ENCODE data around the gene EPS8L2.
"Not testable (repeated sequence)": the region's sequence is repeated elsewhere in the genome, so short reads cannot be mapped to it uniquely, and the experiment has no call there.

EPS8L2 gene

DNA sequence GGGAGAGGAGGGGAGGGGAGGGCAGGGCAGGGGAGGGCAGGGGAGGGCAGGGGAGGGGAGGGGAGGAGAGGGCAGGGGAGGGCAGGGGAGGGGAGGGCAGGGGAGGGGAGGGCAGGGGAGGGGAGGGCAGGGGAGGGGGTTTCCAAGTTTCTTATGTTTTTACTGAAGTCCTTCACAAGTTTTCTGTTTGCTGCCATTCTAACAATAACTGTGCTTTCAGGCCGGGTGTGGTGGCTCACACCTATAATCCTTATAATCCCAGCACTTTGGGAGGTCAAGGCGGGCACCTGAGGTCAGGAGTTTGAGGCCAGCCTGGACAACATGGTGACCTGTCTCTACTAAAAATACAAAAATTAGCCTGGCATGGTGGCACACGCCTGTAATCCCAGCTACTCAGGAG, 15.8 kb upstream of the EPS8L2 start:
- not testable (repeated sequence) for DNase-seq (ENCODE audit: low read depth)

DNA sequence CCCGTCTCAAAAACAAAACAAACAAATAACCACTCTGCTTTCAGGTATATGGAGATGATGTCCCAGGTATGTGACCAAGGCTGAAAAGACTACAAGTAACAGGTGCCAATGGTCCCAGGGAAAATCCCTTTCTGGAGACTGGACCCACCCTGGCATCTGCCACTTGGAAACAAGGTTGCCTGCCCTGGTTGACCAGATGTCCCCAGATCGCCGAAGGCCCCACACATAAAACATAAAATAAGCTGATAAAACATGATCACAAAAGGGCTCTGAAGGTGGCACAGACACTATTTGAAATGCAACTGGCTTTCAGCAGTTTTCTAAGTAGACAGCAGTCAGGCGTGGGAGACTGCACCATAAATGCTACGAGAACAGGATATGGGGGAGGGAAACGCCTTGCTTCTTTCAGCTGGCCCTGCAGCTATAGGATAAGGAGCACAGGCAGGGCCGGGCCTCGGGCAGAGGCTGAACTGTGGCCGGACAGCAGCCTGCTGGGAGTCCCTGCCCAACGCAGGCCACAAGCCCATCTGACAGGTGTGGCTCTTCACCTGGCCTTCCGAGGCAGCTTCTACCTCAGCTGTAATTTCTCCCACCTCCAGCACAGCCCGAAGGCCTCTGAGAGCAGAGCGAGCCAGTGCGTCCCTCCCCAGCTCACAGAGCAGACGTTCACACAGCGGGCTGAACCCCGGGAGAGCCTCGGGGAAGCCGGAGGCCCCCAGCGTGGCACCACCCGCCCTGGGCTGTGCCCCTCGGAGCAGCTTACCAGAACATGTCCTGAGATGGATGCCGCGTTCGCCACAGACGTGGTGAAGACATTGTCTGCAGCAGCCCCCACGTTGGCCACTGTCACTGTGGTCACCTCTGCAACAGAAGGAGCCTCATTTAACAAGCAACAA, 15.0 kb upstream of the EPS8L2 start:
- DNase-seq (ENCODE audit: low read depth) = no peak

DNA sequence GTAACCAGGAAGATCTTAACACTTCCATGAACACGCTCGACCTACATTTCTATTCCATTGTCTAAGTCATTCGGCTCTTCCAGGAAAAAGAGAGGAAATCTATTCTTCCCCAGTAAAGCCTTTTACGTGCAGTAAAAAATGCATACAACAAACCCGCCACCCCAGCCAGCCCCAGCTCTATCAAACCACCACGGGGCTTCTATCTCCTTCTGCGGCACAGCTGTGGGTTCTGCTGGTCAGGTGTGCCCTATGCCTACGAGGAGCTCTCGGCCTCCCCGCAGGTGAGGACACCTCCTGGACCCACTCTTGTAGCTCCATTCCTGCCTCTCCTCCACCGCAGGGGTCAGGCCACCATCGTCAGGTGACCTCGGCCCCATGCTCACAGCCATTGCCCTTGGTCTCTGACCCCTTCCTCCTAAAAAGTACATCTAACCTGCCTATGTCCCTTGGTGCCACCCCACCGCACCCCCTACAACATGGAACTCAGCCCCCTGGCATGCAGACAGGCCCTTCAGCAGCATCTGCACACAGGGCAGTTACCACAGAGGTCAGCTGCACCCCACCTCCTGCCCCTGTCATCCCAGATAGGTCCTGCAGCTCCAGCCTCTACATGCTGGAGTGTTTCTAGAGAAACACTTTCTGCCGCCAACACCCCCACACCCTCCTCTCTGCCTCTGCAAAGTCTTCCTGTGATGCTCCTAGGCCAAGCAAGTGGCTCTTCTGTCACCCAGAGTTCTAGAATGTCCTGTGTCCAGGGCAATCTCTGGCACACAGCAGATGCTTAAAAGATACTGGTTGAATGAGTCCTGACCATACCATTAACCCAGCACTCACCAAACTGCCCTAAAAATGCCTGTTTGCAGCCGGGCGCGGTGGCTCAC, 14.1 kb upstream of the EPS8L2 start:
- no peak for DNase-seq (ENCODE audit: low read depth)

DNA sequence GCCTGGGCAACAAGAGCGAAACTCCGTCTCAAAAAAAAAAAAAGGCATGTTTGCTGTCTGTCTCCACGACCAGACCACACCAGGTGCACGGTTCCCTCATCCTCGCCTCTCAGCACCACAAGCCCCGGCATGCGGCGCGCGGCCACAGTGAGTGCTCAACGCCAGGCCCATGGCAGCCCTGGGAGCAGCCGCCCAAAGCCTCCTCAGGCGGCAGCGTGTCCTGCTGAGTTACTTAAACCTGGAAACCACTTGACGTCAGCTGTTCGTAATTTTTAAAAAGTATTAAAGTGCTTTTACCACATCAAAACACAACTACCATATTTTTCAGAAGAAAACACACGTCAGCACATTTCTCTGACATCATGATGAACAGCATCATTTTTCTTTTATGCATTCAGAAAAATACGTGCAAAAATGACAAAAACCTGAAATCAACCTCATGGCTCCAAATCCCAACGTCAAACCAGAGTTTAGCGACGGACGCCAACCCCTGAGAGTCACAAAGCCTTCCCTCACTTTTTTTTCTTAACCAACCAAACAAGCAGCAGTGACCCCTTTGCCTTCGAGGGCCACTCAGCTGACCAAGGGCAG, 13.1 kb upstream of the EPS8L2 start:
- no peak for DNase-seq (ENCODE audit: low read depth)

DNA sequence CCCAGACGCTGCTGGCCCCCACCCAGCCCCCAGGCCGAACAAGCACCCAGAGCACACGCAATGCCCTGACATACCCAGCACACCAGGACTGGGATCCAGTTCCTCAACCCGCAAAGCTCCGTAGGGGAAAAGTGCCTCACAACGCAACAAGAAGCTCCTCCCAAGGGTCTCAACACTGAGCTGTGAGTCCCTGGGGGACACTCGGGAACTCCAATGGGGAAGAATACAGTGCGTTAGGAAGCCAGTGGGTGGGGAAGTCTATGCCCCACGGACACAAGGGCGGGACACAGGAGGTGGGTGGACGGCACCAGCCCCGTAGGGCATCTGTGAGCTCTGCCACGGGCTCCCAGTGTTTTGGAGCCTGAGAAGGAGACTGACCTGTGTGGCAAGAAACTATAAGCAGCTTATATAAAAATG, 12.6 kb upstream of the EPS8L2 start:
- no peak for DNase-seq (ENCODE audit: low read depth)

DNA sequence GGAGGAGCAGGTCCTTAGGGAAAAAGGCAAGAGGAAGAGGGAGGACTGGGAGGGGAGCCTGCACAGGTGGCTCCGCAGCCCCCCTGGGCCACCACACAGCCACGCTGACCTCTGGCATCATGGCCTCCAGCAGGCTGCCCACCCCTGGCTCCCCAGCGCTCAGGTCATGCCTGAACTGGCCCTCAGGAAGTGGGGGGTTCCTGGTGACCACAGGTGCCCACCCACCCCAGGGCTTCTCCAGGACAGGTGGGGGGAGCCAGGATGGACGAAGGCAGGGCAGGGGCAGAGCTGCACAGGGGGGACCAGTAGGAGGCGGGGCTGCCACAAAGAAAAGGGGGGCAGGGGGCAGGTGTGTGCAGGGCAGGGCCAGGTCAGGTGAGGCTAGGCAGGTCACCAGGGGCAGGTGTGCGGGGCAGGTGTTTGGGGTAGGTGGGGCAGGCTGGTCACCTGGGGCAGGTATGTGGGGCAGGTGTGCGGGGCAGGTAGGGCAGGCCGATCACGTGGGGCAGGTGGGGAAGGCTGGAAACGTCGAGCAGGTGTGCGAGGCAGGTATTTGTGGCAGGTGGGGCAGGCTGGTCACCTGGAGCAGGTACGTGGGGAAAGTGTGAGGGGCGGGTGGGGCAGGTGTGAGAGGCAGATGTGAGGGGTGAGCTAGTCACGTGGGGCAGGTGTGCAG, 12.0 kb upstream of the EPS8L2 start:
- no peak for DNase-seq (ENCODE audit: low read depth)

DNA sequence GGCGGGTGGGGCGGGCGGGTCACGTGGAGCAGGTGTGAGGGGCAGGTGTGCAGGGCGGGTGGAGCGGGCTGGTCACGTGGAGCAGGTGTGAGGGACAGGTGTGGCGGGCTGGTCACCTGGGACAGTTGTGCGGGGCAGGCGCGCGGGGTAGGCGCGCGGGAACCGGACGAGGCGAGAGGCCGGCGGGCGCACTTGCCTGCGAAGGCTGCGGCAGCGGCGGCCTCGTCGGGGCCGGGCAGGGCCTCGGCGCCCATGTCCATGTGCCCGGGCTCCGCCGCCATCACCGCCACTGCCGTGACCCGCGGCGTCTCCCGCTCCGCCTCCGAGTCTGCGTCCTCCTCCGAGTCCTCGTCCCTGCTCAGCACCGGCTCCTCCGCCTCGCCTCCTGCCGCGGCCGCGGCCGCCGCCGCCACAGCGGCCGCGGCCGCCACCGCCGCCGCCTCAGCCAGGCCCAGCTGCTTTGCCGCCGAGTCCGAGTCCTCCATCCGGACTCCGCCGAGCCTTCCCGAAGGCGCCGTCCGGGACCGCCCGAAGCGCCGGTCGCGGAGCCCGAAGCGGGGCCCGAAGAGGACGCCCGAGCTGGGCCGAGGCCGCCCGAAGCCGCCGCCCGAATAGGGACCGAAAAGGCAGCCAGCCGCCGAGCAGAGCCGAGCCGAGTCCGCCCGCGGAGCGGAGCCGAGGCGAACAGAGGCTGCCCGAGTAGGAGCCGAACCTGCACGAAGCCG, 11.3 kb upstream of the EPS8L2 start, which contains the start of gene DEAF1:
DEAF1 (minus strand) TSS at position 660 of the 725 bp plus-strand sequence; CDS start at position 485, 175 bp downstream.
- peak; percentile 90 for DNase-seq (ENCODE audit: low read depth)

DNA sequence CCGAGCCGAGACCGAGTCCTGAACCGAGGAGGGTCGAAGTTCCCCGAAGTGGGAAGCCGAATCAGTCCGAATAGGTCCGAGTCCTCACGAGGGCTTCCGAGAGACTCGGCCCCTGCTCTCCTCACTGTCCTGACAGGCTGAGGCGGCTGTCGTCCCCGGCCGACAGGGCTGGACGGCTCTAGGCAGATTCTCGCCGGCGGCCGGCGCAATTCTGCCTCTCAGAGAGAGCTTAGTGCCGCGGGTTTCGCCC, 10.8 kb upstream of the EPS8L2 start:
- DNase-seq (ENCODE audit: low read depth) = no peak

DNA sequence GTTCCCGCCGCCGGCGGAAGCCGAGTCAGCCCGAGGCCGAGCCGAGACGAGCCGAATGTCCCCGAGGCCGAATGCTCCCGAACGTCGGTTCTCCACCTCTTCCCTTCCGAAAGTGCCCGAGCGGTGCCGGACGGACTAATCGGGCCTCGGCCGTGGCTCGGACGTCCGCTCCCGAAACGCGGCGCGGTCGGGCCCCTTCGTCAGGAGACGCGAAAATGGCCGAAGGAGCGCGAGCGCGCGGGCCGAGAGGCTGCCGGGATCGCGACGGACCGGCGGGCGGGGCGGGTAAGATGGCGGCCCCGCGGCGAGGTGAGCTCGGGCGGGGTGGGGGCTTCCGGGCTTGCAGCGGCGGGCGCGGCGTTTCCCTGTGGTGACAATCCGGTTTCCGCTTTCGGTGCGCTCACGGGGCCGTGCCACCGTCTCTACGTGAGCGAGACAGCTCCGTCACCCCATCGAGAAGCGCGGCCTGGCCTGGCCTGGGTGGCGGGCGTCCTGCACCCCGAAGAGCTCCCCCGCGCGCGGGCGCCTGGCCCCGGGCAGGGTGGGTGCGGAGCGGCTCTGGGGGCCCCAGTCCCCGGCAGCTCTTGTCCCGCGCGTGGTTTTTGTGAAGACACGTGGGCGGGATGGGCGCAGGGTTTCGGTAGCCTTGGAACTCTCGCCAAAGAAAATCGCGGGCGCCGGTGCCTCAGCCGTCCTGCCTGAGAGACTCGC, 10.3 kb upstream of the EPS8L2 start, which contains the start of gene TMEM80:
TMEM80 (plus strand) TSS at position 279 of the 711 bp plus-strand sequence; CDS start at position 291, 12 bp downstream.
- DNase-seq (ENCODE audit: low read depth) = peak; percentile 96

DNA sequence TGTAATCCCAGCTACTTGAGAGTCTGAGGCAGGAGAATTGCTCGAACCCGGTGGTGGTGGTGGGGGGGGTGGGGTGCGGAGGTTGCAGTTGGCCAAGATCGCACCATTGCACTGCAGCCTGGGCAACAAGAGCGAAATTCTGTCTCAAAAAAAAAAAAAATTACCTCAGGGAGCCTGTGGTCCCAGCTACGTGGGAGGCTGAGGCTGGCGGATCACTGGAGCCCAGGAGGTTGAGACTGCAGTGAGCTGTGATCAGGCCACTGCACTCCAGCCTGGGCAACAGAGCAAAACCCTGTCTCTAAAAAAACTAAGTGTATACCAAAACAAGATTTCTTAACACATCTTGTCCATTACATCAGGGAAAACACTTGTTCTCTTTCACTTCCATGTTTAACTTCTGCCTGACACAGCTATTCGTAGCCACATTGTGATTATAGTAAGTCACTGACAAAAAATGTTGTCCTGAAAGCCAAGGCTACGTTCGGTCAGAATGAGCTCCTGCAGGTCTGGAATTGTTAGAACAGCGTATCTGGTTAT, 9.0 kb upstream of the EPS8L2 start:
- peak; percentile 77 for DNase-seq (ENCODE audit: low read depth)

DNA sequence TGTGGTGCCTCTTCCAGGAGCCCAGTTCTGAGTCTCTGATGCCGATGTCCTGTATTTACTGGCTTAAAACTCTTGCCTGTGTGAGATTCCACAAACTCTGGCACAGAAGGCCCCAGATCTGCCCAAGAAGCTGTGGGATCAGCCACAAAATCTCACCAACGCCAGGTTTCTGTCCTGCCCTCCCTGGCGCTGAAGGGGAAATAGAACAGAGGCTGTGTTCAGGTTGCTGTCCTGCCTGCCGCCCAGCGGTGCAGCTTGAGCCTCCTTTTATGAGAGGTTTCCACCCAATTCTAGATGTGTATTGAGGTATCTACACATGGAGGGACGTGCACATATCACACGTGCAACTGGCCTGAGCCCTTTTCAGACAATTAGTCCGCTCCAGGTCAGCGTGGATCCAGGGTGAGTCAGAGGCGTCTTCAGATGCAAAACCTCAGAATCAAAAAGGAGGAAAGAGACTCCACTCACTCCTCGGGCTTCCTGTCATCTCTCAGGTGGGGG, 8.2 kb upstream of the EPS8L2 start:
- DNase-seq (ENCODE audit: low read depth) = no peak

DNA sequence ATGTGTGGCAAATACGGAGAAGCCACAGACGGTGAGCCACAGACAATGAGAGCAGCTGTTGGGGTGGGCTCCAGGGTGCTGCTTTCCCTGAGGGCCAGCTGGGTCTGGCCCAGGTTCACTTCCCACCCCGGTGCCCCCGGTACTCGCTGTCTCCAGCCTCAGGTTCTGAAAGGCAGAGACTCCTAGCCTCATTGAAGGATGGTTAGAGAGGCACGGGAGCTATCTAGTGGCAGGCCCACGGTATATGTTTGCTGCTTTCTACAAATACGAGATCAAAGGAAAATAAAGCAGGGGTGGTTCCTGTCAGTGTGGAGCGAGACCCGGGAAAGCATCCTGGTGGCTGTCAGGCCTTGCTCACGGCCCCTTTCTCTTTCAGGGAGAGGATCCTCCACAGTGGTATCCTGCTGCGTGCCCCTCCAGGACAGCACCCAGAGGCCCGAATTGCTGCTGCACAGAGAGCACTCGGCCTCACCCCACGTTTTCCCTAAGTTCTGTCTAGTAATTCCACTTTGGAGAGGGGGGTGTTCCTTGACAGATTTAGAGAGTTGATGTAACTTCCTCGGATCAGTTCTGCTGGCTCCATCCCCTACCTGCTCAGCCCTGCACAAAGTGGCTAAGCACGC, 7.4 kb upstream of the EPS8L2 start:
- no peak for DNase-seq (ENCODE audit: low read depth)

DNA sequence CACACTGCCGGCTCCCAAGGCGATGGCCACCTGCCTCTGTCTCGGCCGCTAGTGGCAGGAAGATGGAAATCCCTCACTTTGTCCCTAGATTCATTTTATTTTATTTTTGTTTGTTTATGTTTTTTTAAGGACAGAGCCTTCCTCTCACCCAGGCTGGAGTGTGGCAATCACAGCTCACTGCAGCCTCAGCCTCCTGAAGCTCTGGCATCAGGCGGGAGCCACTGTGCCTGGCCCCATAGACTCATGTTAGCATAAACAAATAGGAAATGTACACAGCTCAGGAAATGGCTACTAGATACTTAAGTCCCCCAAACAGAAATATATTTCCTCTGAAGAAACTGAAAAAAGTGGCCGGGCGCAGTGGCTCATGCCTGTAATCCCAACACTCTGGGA, 6.9 kb upstream of the EPS8L2 start:
- DNase-seq (ENCODE audit: low read depth) = no peak

DNA sequence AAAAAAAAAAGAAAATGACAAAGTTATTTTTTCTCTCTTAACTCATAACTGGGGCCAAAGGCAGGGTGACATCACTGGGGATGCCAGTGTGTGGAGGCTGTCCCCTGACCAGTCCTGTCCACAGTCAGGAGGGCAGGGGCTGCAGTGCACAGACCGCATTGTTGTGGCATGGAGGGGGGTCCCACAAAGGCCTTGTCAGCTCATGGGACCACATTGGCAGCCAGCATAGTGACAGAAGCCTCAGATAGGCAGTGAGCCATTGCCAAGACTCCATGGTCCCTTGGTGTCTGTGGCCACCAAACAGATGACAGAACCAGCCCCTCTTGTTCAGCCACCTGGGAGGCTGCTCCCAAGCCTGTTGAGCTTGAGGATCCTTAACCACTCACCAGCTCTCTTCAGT, 6.3 kb upstream of the EPS8L2 start:
- DNase-seq (ENCODE audit: low read depth) = no peak

DNA sequence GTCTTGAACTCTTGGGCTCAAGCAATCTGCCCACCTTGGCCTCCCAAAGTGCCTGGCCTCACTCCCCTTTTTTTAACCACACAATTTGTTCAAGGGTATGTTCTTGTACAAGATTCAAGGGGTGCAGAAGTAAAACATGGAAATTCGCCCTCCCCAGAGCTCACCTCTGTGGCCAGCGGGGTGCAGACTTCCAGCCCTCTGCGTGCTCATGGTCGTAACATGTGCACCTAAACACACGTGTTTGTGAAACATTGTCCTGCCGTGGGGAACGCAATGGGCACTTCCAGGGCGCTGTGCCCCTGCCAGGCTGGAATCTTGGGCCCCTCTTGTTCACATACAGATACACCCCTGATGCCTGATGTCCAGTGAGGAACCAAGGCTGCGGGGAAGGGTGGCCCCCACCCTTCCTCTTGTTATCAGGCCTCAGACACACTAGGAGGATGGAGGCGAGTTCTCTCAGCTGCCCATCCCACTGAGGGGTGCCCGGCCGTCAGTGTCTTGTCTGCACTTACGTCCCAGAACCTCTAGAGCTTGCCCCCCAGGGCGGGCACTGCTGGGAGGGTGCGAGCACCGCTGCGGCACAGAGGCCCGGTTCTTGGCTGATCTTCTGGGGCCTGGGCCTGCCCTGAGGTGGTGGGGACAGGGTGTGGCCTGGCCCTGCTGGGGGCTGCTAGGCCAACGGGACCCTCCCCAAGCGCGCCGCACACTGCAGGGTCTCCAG, 4.1 kb upstream of the EPS8L2 start:
- DNase-seq (ENCODE audit: low read depth) = no peak

DNA sequence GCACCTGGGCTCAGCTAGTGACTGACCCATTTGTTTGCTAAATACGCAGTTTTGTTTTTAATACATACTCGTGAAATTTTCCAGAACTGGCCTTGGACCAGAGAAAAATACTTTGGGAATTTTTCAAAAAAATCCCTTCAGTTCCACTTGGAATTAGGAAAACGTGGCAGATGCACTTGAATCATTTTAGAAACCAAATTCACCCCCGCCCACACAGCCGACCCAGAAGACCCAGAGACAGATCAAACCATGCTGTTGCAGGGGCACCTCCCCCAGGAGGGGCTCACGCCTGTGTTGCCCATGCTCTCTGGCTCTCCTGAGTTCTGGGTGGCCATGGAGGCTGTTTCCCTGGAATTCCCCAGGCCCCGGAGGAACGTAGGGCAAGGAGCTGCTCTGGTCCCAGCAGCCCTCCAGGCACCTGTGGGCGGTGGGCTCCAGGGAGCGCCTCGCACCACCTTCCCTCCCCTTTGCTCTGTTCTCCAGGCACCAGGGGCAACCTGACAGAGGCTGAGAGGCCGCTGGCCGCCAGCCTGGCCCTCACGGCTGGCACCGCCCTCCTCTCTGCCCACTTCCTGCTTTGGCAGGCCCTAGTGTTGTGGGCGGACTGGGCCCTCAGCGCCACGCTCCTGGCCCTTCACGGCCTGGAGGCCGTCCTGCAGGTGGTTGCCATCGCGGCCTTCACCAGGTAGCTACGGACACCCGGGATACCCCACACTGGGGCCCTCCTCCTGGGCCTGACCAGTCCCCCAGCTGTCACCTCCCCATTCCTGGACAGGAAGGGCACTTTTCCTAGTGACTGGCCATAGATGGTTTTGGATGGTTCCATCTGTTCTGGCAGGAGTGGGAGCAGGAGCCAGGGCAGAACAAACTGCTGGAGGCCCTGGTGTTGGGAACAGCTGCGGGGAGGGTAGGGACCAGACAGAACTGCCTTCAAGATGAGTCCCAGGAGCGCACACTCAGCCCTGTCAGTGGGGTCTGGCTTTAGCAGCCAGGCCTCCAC, 3.3 kb upstream of the EPS8L2 start:
- no peak for DNase-seq (ENCODE audit: low read depth)

DNA sequence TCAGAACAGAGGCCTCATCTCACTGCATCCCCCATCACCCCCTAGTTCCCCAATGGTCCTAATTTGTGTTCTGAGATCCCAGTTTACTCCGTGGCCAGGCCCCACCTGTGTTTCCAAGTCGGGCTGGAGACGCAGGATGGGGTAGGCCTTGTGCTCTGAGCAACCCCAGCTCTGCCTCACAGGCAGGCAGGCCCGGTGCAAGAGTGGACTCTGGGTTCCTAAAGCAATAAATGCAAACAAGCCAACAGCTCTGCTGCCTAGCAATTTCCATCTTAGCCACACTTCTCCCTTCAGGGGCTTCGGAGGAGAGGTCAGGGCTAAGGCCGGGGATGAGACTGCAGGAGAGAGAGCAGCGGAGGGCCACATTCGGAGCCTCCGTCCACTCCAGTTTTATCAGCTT, 2.5 kb upstream of the EPS8L2 start:
- no peak for DNase-seq (ENCODE audit: low read depth)

DNA sequence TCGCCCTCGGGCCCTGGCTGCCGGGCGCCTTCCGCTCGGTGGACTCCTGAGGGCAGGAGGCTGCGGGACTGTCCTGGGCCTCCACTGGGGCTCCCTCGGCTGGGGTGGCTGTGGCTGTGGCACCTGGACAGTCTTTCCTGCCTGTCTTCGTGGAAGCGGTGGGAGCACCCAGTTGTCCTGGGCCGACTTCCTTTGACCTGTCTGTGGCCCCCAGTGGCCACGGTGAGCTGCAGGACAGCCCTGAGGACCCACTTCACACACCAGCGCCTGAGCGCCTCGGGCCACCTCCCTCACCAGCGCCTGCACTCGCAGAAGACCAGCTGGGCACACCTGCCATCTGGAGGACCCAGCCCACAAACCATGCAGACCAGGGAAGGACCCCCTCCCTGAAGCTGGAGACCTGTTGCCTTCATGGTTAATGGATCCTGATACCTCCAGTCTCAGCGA, 1.8 kb upstream of the EPS8L2 start:
- no peak for DNase-seq (ENCODE audit: low read depth)
